ENCODE measurements around the gene MCRIP2. TPM values are rescaled to one million over a fixed set of nuclear protein-coding genes. Genes with fewer than 3 reads are reported as not detected.

MCRIP2 gene
- total and polyA plus RNA-seq, 2 of the 8 experiments (the other 6 are each of a cell fraction or from before 2014, with no cell fraction given): 45.4 to 75.5 TPM

DNA sequence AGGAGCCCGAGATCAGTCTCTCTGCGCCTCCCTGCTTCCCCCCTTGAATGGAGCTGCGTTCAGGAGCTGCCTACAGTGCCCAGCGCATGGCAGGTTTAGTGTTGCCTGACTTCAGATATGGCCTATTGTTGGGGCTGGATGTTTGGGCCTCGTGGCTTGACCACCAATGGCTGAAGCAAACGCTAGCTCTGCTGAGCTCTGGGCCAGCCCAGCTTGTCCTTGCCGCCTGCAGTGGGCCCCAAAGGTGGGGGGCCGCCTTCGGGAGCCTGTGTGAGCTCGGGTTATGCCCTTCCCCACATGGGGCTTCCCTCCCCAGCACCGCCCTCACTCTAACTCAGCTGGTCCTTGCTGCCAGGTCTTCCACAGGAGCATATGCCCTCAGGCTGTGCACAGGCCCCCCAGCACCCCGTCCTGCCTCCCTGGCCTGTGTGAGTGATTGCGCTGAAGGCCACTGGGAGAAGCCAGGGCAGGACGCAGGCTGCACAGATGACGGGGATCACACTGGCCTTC lies 3.5 kb upstream of the MCRIP2 start:
- no peak overlapping the region for H3K27ac ChIP-seq (ENCODE audit: low read depth, low read length)
- no peak overlapping the region for H3K14ac ChIP-seq (ENCODE audit: insufficient read length)
- H3K9ac ChIP-seq (replicated peaks in 1 of 4; ENCODE audit: extremely low read depth in 1 of 4, low read depth in 3 of 4, low read length in 3 of 4): no peak overlapping the region; a peak in 1 of 7 replicates
- peaks cover 0 to 6% of the 10 kb centered on the region in 2 experiments; a peak in 1 of 4 replicates for H3K79me2 ChIP-seq (ENCODE audit: control insufficient read depth in 1 of 2, insufficient read depth in 2 of 2, low read length in 2 of 2)
- H3K23ac ChIP-seq (ENCODE audit: insufficient read length): no peak overlapping the region
- H2BK20ac ChIP-seq (ENCODE audit: low read length): peak overlapping the region; percentile 66; the same call in 1 of the 2 replicates
- peak overlapping the region; percentile 94 for H2BK5ac ChIP-seq (ENCODE audit: low read depth, low read length)
- peak overlapping the region; percentile 60 for H4K5ac ChIP-seq (ENCODE audit: insufficient read length, low read depth, low read length)
- POLR2A ChIA-PET (ENCODE audit: partially characterized antibody): interaction anchor here (1.0 to 2.6 kb wide), 8 partner anchors 8 to 254 kb away, joined by 3 to 10 read pairs (median 3); partner anchors contain the start of genes RHBDL1, WDR90 and WFIKKN1
- H2BK120ac ChIP-seq (replicated peaks; ENCODE audit: low read depth, low read length): no peak overlapping the region
- H3K18ac ChIP-seq (ENCODE audit: extremely low read depth, low read length): peak overlapping the region; percentile 96
- H2AK5ac ChIP-seq (ENCODE audit: low read depth, low read length): no peak overlapping the region; the same call in 1 of the 2 replicates
- H3K4ac ChIP-seq (replicated peaks; ENCODE audit: insufficient read length, low read depth, low read length): peak overlapping the region; percentile 82
- peak overlapping the region; percentile 60; the same call in 1 of the 2 replicates for H4K8ac ChIP-seq (ENCODE audit: extremely low read depth, insufficient read depth, low read length)
- H4K91ac ChIP-seq (replicated peaks; ENCODE audit: insufficient read length, low read length): peak overlapping the region; percentile 84
- no peak overlapping the region for H2AFZ ChIP-seq (ENCODE audit: low read length)
- DNase-seq (ENCODE audit: low read depth in 1 of 2, low spot score in 2 of 2) (no peak), FAIRE-seq (no peak)
- CTCF ChIA-PET (ENCODE audit: partially characterized antibody): interaction anchor here (0.8 to 2.9 kb wide), 10 partner anchors 9 to 142 kb away, joined by 3 to 24 read pairs (median 4); partner anchors contain the start of genes NHLRC4 and WDR90
- peaks cover 3 to 8% of the 10 kb centered on the region in 2 experiments for H4K20me1 ChIP-seq (replicated peaks in 1 of 2; ENCODE audit: control insufficient read depth in 1 of 2, insufficient read depth in 2 of 2, low read length in 2 of 2)
- peaks cover 0 to 13% (median 3%) of the 10 kb centered on the region in 4 experiments; a peak in 4 of 8 replicates for H3K36me3 ChIP-seq (ENCODE audit: control insufficient read depth in 2 of 4, insufficient read depth in 4 of 4, low read length in 3 of 4)
- H3K23me2 ChIP-seq (ENCODE audit: low read depth, low read length): peaks cover 13% of the 10 kb centered on the region; the same call in 1 of the 2 replicates
- H3K27me3 ChIP-seq (replicated peaks in 1 of 4; ENCODE audit: control insufficient read depth in 3 of 4, extremely low read depth in 1 of 4, insufficient read depth in 3 of 4, low read length in 3 of 4): peaks cover 0 to 5% (median under 1%) of the 10 kb centered on the region in 4 experiments; a peak in 2 of 7 replicates
- 71% methylated on average over 15 of the region's 15 CpGs; no CpG with 5 or more reads in 1 of the 2 experiments for WGBS, 2 experiments (ENCODE audit: extremely low coverage in 1 of 2, insufficient coverage in 1 of 2, insufficient read length in 1 of 2, insufficient replicate concordance in 2 of 2, low coverage in 1 of 2, low lambda C conversion rate in 2 of 2, missing lambda C conversion rate in 1 of 2)
- H2BK15ac ChIP-seq (ENCODE audit: low read length): peak overlapping the region; percentile 96
- no peak for TF ChIP-seq TEAD4 (IDR thresholded peaks at IDR 0.05; ENCODE audit: low read depth, low read length)
- TF ChIP-seq RNF2 (IDR thresholded peaks at IDR 0.05; ENCODE audit: borderline replicate concordance, low read depth, low read length, missing control alignments, poor library complexity, severe bottlenecking): no peak
- TF ChIP-seq TCF12 (IDR thresholded peaks at IDR 0.05; ENCODE audit: low read depth, low read length): no peak
- TF ChIP-seq HDAC6 (IDR thresholded peaks at IDR 0.05; ENCODE audit: low read depth, low read length): no peak
- TF ChIP-seq POLR2AphosphoS5 (IDR thresholded peaks at IDR 0.05; ENCODE audit: low read depth, low read length): no peak
- no peak for TF ChIP-seq SIRT6 (IDR thresholded peaks at IDR 0.05; ENCODE audit: low read length)
- TF ChIP-seq, protein P1, sequence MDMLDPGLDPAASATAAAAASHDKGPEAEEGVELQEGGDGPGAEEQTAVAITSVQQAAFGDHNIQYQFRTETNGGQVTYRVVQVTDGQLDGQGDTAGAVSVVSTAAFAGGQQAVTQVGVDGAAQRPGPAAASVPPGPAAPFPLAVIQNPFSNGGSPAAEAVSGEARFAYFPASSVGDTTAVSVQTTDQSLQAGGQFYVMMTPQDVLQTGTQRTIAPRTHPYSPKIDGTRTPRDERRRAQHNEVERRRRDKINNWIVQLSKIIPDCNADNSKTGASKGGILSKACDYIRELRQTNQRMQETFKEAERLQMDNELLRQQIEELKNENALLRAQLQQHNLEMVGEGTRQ (IDR thresholded peaks at IDR 0.05; ENCODE audit: low read length): no peak
- no peak overlapping the region for H3K56ac ChIP-seq (replicated peaks; ENCODE audit: insufficient read length, low read depth, low read length)
- no peaks in the 10 kb centered on the region; the same call in 1 of the 2 replicates for H3K79me1 ChIP-seq (ENCODE audit: low read depth, low read length)
- peaks cover 0 to 35% (median 23%) of the 10 kb centered on the region in 4 experiments; a peak in 6 of 7 replicates for H3K4me1 ChIP-seq (replicated peaks in 1 of 4; ENCODE audit: control insufficient read depth in 3 of 4, insufficient read depth in 4 of 4, low read length in 3 of 4)
- H3K4me2 ChIP-seq (ENCODE audit: insufficient read depth in 1 of 2, low read depth in 2 of 2, low read length in 2 of 2): peak overlapping the region; percentile 62 to 88
- no peaks in the 10 kb centered on the region for H3K9me3 ChIP-seq (ENCODE audit: insufficient read depth in 2 of 2, low read depth in 1 of 2, low read length in 1 of 2)
- H3K4me3 ChIP-seq (ENCODE audit: extremely low read depth in 1 of 4, insufficient read depth in 2 of 4, low read depth in 3 of 4, low read length in 4 of 4): peak overlapping the region in 1 of 4 experiments; percentile 65; a peak in 1 of 8 replicates
- H2BK12ac ChIP-seq (ENCODE audit: low read depth, low read length): peak overlapping the region; percentile 92; the same call in 1 of the 2 replicates

Data from H1 (cell line).